HL-60 (cell line): ENCODE results near the gene FANCC.

Source experiments
- TF ChIP-seq, protein P1 (sequence below): IDR thresholded peaks from one replicate; pipeline ENCODE4 v1.5.1; 2011; ENCODE audit warnings: low read length, control low read depth, inconsistent platforms; ENCODE audit not compliant: insufficient read depth
- TF ChIP-seq, protein P2 (sequence below): IDR thresholded peaks from 2 replicates; pipeline ENCODE4 v1.6.1; 2012; ENCODE audit warnings: low read depth; ENCODE audit not compliant: insufficient replicate concordance

DNA sequence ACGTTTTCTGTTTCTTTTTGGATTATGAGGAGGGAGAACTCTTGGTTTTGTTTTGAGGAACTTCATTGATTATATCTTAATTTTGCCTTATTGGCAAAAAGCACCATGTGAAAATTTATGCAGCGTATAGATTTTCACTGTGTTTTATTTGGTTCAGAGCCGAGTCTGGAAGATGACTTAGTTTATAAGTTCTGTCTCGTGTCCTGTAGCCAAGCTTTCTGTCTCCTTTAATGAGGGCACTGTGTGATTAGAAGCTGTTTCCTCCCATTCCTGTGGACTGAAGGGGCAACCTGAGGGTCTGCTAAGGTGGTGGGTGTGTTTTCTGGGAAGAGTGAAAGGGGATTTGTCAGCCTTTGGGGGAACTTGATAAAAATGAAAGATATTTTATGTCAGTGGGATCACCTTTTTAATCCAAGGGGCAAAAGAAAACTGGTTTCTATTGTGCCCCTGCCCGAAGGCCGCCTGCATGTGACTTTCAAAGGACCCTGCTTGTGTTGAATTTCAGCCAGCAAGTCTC lies 262.1 kb downstream of the FANCC start:
- TF ChIP-seq, protein P1, sequence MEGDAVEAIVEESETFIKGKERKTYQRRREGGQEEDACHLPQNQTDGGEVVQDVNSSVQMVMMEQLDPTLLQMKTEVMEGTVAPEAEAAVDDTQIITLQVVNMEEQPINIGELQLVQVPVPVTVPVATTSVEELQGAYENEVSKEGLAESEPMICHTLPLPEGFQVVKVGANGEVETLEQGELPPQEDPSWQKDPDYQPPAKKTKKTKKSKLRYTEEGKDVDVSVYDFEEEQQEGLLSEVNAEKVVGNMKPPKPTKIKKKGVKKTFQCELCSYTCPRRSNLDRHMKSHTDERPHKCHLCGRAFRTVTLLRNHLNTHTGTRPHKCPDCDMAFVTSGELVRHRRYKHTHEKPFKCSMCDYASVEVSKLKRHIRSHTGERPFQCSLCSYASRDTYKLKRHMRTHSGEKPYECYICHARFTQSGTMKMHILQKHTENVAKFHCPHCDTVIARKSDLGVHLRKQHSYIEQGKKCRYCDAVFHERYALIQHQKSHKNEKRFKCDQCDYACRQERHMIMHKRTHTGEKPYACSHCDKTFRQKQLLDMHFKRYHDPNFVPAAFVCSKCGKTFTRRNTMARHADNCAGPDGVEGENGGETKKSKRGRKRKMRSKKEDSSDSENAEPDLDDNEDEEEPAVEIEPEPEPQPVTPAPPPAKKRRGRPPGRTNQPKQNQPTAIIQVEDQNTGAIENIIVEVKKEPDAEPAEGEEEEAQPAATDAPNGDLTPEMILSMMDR, result no peak
- TF ChIP-seq, protein P2, sequence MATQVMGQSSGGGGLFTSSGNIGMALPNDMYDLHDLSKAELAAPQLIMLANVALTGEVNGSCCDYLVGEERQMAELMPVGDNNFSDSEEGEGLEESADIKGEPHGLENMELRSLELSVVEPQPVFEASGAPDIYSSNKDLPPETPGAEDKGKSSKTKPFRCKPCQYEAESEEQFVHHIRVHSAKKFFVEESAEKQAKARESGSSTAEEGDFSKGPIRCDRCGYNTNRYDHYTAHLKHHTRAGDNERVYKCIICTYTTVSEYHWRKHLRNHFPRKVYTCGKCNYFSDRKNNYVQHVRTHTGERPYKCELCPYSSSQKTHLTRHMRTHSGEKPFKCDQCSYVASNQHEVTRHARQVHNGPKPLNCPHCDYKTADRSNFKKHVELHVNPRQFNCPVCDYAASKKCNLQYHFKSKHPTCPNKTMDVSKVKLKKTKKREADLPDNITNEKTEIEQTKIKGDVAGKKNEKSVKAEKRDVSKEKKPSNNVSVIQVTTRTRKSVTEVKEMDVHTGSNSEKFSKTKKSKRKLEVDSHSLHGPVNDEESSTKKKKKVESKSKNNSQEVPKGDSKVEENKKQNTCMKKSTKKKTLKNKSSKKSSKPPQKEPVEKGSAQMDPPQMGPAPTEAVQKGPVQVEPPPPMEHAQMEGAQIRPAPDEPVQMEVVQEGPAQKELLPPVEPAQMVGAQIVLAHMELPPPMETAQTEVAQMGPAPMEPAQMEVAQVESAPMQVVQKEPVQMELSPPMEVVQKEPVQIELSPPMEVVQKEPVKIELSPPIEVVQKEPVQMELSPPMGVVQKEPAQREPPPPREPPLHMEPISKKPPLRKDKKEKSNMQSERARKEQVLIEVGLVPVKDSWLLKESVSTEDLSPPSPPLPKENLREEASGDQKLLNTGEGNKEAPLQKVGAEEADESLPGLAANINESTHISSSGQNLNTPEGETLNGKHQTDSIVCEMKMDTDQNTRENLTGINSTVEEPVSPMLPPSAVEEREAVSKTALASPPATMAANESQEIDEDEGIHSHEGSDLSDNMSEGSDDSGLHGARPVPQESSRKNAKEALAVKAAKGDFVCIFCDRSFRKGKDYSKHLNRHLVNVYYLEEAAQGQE, result no peak
